Endometrium (tissue), 2 donors: ENCODE measurements around the gene AFG1L.
A peak's percentile ranks its signal among the peaks of the same experiment; 100 is the strongest.
"Not testable (repeated sequence)": the region's sequence is repeated elsewhere in the genome, so short reads cannot be mapped to it uniquely, and the experiment has no call there.

Experiments
- FAIRE-seq: peaks from 2 replicates; lab custom pipeline; 2012; peaks lifted over from hg19 to GRCh38; lab: Jason Lieb, UNC
- donor health status: control.
- donor health status: control.

Gene AFG1L

GRCh38 chr6:108294727-108295625, at the start of gene AFG1L:
Gene AFG1L, plus strand, starts transcription at chr6:108295054. Its CDS starts 26 bp downstream, at chr6:108295080.
- no peak for FAIRE-seq

- not testable (repeated sequence) for FAIRE-seq
Observed at GRCh38 chr6:108245095-108245494, 49.8 kb upstream of the AFG1L start.

GRCh38 chr6:108247965-108248536, 46.8 kb upstream of the AFG1L start:
- FAIRE-seq: no peak

- no peak for FAIRE-seq
Observed at GRCh38 chr6:108250240-108250866, 44.5 kb upstream of the AFG1L start.

- FAIRE-seq: no peak
Observed at GRCh38 chr6:108251252-108251651, 43.6 kb upstream of the AFG1L start.

GRCh38 chr6:108252055-108252454, 42.8 kb upstream of the AFG1L start:
- FAIRE-seq: no peak

GRCh38 chr6:108253241-108253640, 41.6 kb upstream of the AFG1L start:
- no peak for FAIRE-seq

GRCh38 chr6:108254433-108255410, 40.1 kb upstream of the AFG1L start:
- FAIRE-seq: no peak

- FAIRE-seq: no peak
Observed at GRCh38 chr6:108260126-108260808, 34.6 kb upstream of the AFG1L start.

GRCh38 chr6:108260809-108261569, 33.9 kb upstream of the AFG1L start, which contains the start of gene SNX3:
Gene SNX3, minus strand, starts transcription at chr6:108261040. Its CDS starts 119 bp downstream, at chr6:108260921.
- peak; percentile 26 for FAIRE-seq

- no peak for FAIRE-seq
Observed at GRCh38 chr6:108263371-108263770, 31.5 kb upstream of the AFG1L start.

- FAIRE-seq: no peak
Observed at GRCh38 chr6:108268845-108269244, 26.0 kb upstream of the AFG1L start.

GRCh38 chr6:108269955-108270354, 24.9 kb upstream of the AFG1L start:
- not testable (repeated sequence) for FAIRE-seq

- no peak for FAIRE-seq
Observed at GRCh38 chr6:108274546-108274945, 20.3 kb upstream of the AFG1L start.

GRCh38 chr6:108275976-108276375, 18.9 kb upstream of the AFG1L start:
- FAIRE-seq: no peak

GRCh38 chr6:108277295-108277694, 17.6 kb upstream of the AFG1L start:
- FAIRE-seq: no peak

- no peak for FAIRE-seq
Observed at GRCh38 chr6:108277831-108278230, 17.0 kb upstream of the AFG1L start.

GRCh38 chr6:108285381-108285780, 9.5 kb upstream of the AFG1L start:
- no peak for FAIRE-seq

- FAIRE-seq: no peak
Observed at GRCh38 chr6:108286366-108286765, 8.5 kb upstream of the AFG1L start.

- no peak for FAIRE-seq
Observed at GRCh38 chr6:108287373-108287772, 7.5 kb upstream of the AFG1L start.
